GM08714 (cell line): ENCODE data around the gene MCTP2.

Source experiments
- H3K4me3 ChIP-seq: fragments of 200-500 bp; sonication (Bioruptor generic); 2 replicates; pipeline ENCODE4 v1.5.1; 2014; ENCODE audit warnings: mild to moderate bottlenecking, low read length, inconsistent platforms
- ZNF274 ChIP-seq: IDR thresholded peaks from 2 replicates; pipeline ENCODE4 v1.6.1; 2012; ENCODE audit warnings: mild to moderate bottlenecking, low read depth, low read length

The MCTP2 gene

GRCh38 chr15:94322141-94322540 lies 90.8 kb downstream of the MCTP2 start:
- TF ChIP-seq ZNF274 = no peak
- H3K4me3 ChIP-seq = no peak overlapping the region

- H3K4me3 ChIP-seq = no peak overlapping the region
- no peak for TF ChIP-seq ZNF274
Observed at GRCh38 chr15:94323076-94323475, 91.7 kb downstream of the MCTP2 start.

DNA sequence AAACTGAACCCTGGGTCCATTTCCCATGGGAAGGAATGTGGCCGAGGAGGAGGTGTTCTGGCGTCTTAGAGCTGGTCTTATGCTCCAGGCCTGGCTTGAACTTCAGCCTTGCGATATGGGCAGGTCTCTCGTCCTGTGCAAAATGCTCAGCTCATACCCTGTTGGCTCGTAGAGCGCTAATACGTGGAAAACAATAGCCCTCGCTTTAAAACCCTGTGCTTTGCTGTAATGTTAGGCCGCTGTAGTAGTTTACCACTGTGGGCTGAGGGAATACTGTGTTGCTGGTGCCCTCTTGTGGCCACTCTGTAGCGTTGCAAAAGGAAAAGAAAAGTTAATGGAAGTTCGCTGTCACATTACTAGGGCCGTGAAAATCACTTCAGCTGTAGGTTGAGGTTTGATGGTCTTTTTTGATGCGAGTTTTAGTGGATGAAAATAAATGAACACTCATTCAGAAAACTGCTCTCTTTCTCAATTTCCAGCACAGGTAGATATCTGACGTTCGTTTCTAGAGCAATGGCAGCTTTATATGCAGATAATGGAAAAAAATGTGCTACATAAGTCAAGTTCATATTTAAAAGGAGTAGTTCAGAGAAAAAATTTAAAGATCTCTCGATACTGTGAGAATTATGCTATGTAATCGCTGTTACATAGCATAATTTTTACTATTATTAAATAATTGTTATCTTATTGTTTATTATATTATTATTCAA lies 92.9 kb downstream of the MCTP2 start:
- no peak for TF ChIP-seq ZNF274
- no peak overlapping the region for H3K4me3 ChIP-seq

GRCh38 chr15:94324835-94325767 lies 93.7 kb downstream of the MCTP2 start:
- TF ChIP-seq ZNF274 = no peak
- H3K4me3 ChIP-seq = no peak overlapping the region

DNA sequence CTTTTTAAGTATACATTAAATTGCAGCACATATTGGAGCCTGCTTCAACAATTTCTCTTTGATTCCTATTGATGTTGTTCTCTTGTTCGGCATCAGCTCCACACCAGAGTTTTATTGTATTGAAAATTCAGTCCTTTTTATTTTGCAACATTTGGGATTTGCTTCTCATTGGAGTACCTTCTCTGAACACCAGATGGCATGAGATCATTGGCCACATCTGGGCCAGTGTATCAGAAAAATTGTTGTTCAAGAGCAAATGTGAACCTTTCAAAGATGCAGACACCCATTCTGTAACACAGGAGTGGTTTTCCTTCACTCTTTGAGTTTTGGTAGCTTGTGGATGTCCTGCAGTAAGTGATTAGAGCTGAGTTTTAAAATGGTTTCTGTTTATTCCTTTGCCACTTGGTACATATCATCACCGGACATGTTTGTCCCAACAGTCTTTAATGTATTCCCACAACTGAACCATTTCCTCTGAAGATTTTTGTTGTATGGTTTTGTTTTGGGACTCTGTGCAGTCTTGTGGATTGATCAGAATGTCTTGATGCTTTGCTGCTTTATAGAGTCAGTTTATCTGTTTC lies 96.1 kb downstream of the MCTP2 start:
- H3K4me3 ChIP-seq = no peak overlapping the region
- no peak for TF ChIP-seq ZNF274

DNA sequence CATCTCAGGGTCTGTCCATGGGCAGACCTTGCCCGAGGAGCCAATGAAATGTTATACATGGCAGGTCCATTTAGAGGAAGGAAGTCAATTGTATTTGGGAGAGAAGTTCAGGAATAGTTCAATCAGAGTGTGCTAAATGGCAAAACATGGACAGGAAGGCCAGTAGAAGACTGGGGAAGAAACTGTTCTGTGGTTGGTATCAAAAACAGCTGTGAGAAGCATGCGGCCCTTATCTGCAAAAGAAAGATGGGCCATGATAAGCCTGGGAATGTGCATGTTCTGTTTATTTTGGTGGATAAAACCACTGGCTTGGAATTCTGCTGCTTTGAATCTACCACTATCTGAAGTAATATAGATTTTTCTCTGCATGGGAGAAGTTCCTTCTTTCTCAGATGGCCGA lies 100.4 kb downstream of the MCTP2 start:
- TF ChIP-seq ZNF274 = no peak
- H3K4me3 ChIP-seq = no peak overlapping the region

GRCh38 chr15:94335616-94336015 lies 104.3 kb downstream of the MCTP2 start:
- no peak overlapping the region for H3K4me3 ChIP-seq
- TF ChIP-seq ZNF274 = no peak

GRCh38 chr15:94336817-94337467 lies 105.6 kb downstream of the MCTP2 start:
- no peak for TF ChIP-seq ZNF274
- no peak overlapping the region for H3K4me3 ChIP-seq

DNA sequence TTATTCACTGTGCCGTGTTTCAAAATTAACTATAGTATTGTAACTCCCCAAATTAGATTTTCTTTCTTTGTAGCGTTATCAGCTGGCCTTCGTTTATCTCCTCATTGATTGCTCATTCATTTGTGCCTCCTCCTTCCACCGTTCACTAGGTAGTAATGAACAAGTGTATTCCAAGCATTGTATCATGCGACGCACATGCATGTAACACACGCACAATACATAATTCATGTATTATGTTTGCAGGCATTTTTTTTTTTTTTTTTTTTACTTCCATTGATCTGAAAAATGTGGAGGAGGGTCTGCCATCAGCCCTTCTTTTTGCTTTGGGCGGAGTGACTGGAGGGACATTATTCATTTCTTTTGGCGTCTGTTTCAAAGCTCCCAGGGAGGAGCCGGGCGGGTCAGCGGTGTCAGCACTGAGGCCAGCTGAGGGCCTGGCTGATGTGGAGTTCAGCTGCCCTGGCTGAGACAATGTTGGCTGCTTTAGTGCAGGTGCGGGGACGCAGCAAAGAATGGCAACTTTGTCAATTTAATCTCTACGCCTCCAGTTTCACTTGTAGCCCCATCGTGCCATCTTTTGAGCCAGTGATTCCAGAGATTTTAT lies 107.0 kb downstream of the MCTP2 start:
- TF ChIP-seq ZNF274 = no peak
- no peak overlapping the region for H3K4me3 ChIP-seq

- no peak overlapping the region for H3K4me3 ChIP-seq
- TF ChIP-seq ZNF274 = no peak
Observed at GRCh38 chr15:94346282-94346681, 114.9 kb downstream of the MCTP2 start.

GRCh38 chr15:94348084-94348483 lies 116.7 kb downstream of the MCTP2 start:
- H3K4me3 ChIP-seq = no peak overlapping the region
- TF ChIP-seq ZNF274 = no peak

GRCh38 chr15:94351031-94351535 lies 119.7 kb downstream of the MCTP2 start:
- H3K4me3 ChIP-seq = no peak overlapping the region
- TF ChIP-seq ZNF274 = no peak

- TF ChIP-seq ZNF274 = no peak
- no peak overlapping the region for H3K4me3 ChIP-seq
Observed at GRCh38 chr15:94352636-94353487, 121.5 kb downstream of the MCTP2 start.
